Skeletal muscle satellite cell (primary cell): ENCODE measurements around the gene IGLON5.

ENCODE experiments used
- H3K27me3 ChIP-seq: 2 replicates; pipeline ENCODE4 v1.7.0; 2013; ENCODE audit warnings: low read length; ENCODE audit not compliant: control insufficient read depth, insufficient read depth
- H3K36me3 ChIP-seq: 2 replicates; pipeline ENCODE4 v1.7.0; 2013; ENCODE audit warnings: mild to moderate bottlenecking, control low read depth, low read length; ENCODE audit not compliant: insufficient read depth
- H3K4me1 ChIP-seq: 2 replicates; pipeline ENCODE4 v1.7.0; 2013; ENCODE audit warnings: low read length; ENCODE audit not compliant: control insufficient read depth, insufficient read depth
- H3K4me2 ChIP-seq: 2 replicates; pipeline ENCODE4 v1.7.0; 2013; ENCODE audit warnings: mild to moderate bottlenecking, low read length
- H3K4me3 ChIP-seq: 2 replicates; pipeline ENCODE4 v1.7.0; 2013; ENCODE audit warnings: low read length
- H3K9ac ChIP-seq: 2 replicates; pipeline ENCODE4 v1.7.0; 2013; ENCODE audit warnings: mild to moderate bottlenecking, low read depth, low read length, moderate library complexity
- H3K9me3 ChIP-seq: replicated peaks from 2 replicates; pipeline ENCODE4 v1.7.0; 2013; ENCODE audit warnings: mild to moderate bottlenecking, control low read depth, low read length

Gene IGLON5

GRCh38 chr19:51294211-51294976 lies 17.1 kb upstream of the IGLON5 start:
- Histone ChIP-seq H3K4me2 (no peak overlapping the region), H3K9ac (no peak overlapping the region), H3K4me1 (no peaks in the 10 kb centered on the region), H3K9me3 (peaks cover 3% of the 10 kb centered on the region), H3K27me3 (no peaks in the 10 kb centered on the region), H3K4me3 (no peak overlapping the region), H3K36me3 (no peaks in the 10 kb centered on the region)

GRCh38 chr19:51294977-51295375 lies 16.5 kb upstream of the IGLON5 start:
- peaks cover 3% of the 10 kb centered on the region for H3K9me3 ChIP-seq
- H3K4me2 ChIP-seq: no peak overlapping the region
- no peak overlapping the region for H3K9ac ChIP-seq
- no peaks in the 10 kb centered on the region for H3K4me1 ChIP-seq
- H3K27me3 ChIP-seq: no peaks in the 10 kb centered on the region
- H3K36me3 ChIP-seq: no peaks in the 10 kb centered on the region
- no peak overlapping the region for H3K4me3 ChIP-seq

DNA sequence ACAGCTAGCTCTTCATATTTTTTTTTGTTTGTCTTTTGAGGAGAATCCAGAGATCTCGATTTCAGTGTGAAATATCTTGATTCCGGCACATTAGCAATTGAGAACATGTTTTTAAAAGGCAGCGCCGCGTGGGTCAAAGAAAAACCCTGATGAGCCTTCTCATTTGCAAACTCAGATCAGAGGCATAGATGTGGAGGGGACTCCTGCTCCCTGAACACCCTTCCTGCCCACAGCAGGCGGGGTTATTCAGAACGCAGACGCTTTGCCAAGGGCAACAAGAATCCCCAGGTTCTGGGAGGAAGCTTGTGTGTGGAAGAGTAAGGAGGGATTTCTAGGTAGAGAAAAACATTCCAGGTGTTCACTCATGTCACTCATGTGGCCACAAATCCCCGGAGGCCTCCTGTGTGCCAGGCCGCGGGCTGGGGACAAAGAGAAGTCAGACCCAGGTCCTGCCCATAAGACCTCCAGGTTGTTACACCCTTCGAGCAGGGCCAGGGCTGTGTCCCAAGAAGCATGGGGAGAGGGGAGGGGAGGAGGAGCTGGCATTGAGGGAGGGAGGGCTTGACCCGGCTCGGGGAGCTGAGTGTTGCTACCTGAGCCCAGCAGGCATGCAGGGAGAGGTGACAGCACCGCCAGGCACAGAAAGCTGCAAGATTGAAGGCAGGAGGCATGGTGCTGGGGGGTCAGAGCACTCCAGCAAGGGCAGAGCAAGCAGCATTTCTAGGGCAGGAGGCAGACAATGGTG lies 15.9 kb upstream of the IGLON5 start:
- Histone ChIP-seq H3K36me3 (no peaks in the 10 kb centered on the region), H3K27me3 (no peaks in the 10 kb centered on the region), H3K4me3 (no peak overlapping the region), H3K4me1 (no peaks in the 10 kb centered on the region), H3K9me3 (peaks cover 3% of the 10 kb centered on the region), H3K9ac (no peak overlapping the region), H3K4me2 (no peak overlapping the region)

DNA sequence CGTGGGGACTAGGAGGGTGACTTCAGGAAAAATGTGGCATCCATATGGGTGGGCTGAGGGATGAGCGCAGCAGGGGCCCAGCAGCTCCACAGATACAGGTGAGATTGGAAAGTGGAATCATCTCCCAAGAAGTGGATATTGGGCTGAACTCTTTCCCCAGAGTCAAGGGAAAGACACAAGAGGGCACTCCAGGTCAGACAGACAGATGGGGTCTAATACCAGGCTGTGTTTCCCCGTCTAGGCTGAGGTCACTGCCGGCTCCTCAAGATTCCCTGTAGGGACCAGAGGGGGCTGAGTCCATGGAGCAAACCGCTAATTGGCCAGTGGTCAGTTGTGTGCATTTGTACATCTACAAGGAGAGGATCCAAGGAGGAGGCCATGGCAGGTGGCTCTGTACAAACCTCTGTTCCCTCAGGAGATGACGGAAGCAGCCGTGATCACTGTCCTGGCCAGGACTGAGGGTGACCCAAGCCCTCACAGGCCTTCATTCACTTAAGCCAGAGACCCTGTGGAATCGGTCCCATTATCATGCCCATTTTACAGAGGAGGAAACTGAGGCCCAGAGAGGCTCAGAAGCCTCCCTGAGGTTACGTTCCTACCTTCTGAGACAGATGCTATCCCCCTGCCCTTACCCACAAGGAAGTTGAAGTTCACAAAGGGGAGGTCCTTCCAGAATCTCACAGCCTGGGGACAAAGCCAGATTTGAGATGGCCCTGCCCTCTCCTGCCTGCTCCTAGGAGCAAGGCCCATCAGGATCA lies 14.9 kb upstream of the IGLON5 start:
- Histone ChIP-seq H3K4me2 (no peak overlapping the region), H3K9me3 (no peaks in the 10 kb centered on the region), H3K36me3 (no peaks in the 10 kb centered on the region), H3K4me1 (no peaks in the 10 kb centered on the region), H3K4me3 (no peak overlapping the region), H3K9ac (no peak overlapping the region), H3K27me3 (no peaks in the 10 kb centered on the region)

DNA sequence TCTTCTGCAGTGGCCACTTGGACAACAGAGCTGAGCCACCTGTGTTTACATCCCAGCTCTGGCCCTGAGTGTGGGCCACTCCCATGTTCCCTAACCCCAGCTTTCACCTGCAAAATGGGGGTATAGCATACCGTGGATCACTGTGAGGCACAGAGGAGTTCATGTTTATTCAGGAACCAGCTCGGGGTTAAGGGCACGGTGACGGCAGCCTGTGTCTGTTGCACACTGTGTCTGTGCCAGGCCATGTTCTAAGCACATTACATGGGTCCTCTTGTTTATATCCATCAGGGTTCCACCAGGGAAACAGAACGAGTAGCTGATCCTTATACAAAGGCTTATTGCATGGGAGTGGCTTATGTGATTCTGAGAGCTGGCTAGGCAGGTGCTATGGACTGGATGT lies 14.0 kb upstream of the IGLON5 start:
- no peak overlapping the region for H3K4me2 ChIP-seq
- H3K36me3 ChIP-seq: no peaks in the 10 kb centered on the region
- H3K4me1 ChIP-seq: no peaks in the 10 kb centered on the region
- no peaks in the 10 kb centered on the region for H3K27me3 ChIP-seq
- no peak overlapping the region for H3K9ac ChIP-seq
- no peak overlapping the region for H3K4me3 ChIP-seq
- no peaks in the 10 kb centered on the region for H3K9me3 ChIP-seq

DNA sequence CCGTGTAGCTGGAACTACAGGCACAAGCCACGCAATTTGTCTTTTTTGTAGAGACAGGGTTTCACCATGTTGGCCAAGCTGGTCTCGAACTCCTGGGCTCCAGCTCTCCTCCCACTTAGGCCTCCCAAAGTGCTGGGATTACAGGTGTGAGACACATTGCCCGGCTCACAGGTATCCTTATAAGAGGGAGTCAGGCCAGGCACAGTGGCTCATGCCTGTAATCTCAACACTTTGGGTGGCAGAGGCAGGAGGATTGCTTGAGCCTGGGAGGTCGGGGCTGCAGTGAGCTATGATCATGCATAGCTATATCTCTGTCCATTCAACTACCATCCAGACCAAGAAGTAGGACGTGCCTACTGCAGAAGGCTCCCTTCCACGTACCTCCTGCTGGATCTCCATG lies 10.2 kb upstream of the IGLON5 start:
- Histone ChIP-seq H3K9ac (no peak overlapping the region), H3K4me3 (no peak overlapping the region), H3K4me1 (no peaks in the 10 kb centered on the region), H3K4me2 (no peak overlapping the region), H3K36me3 (no peaks in the 10 kb centered on the region), H3K9me3 (peaks cover 2% of the 10 kb centered on the region), H3K27me3 (no peaks in the 10 kb centered on the region)

GRCh38 chr19:51305479-51305878 lies 6.0 kb upstream of the IGLON5 start:
- H3K9ac ChIP-seq: no peak overlapping the region
- H3K4me2 ChIP-seq: no peak overlapping the region
- H3K9me3 ChIP-seq: peaks cover 2% of the 10 kb centered on the region
- H3K36me3 ChIP-seq: no peaks in the 10 kb centered on the region
- no peak overlapping the region for H3K4me3 ChIP-seq
- no peaks in the 10 kb centered on the region for H3K27me3 ChIP-seq
- no peaks in the 10 kb centered on the region for H3K4me1 ChIP-seq

GRCh38 chr19:51316688-51317087 lies 5.2 kb downstream of the IGLON5 start:
- Histone ChIP-seq H3K9ac (no peak overlapping the region), H3K9me3 (no peaks in the 10 kb centered on the region), H3K27me3 (no peaks in the 10 kb centered on the region), H3K36me3 (no peaks in the 10 kb centered on the region), H3K4me1 (no peaks in the 10 kb centered on the region), H3K4me3 (no peak overlapping the region), H3K4me2 (no peak overlapping the region)

GRCh38 chr19:51317376-51317775 lies 5.9 kb downstream of the IGLON5 start:
- H3K27me3 ChIP-seq: no peaks in the 10 kb centered on the region
- no peaks in the 10 kb centered on the region for H3K9me3 ChIP-seq
- H3K4me3 ChIP-seq: no peak overlapping the region
- no peak overlapping the region for H3K9ac ChIP-seq
- H3K36me3 ChIP-seq: no peaks in the 10 kb centered on the region
- H3K4me1 ChIP-seq: no peaks in the 10 kb centered on the region
- H3K4me2 ChIP-seq: no peak overlapping the region

- no peak overlapping the region for H3K4me2 ChIP-seq
- H3K4me3 ChIP-seq: no peak overlapping the region
- H3K27me3 ChIP-seq: no peaks in the 10 kb centered on the region
- H3K9me3 ChIP-seq: no peaks in the 10 kb centered on the region
- no peaks in the 10 kb centered on the region for H3K36me3 ChIP-seq
- H3K4me1 ChIP-seq: no peaks in the 10 kb centered on the region
- no peak overlapping the region for H3K9ac ChIP-seq
Measured at GRCh38 chr19:51317968-51318367, 6.5 kb downstream of the IGLON5 start.

DNA sequence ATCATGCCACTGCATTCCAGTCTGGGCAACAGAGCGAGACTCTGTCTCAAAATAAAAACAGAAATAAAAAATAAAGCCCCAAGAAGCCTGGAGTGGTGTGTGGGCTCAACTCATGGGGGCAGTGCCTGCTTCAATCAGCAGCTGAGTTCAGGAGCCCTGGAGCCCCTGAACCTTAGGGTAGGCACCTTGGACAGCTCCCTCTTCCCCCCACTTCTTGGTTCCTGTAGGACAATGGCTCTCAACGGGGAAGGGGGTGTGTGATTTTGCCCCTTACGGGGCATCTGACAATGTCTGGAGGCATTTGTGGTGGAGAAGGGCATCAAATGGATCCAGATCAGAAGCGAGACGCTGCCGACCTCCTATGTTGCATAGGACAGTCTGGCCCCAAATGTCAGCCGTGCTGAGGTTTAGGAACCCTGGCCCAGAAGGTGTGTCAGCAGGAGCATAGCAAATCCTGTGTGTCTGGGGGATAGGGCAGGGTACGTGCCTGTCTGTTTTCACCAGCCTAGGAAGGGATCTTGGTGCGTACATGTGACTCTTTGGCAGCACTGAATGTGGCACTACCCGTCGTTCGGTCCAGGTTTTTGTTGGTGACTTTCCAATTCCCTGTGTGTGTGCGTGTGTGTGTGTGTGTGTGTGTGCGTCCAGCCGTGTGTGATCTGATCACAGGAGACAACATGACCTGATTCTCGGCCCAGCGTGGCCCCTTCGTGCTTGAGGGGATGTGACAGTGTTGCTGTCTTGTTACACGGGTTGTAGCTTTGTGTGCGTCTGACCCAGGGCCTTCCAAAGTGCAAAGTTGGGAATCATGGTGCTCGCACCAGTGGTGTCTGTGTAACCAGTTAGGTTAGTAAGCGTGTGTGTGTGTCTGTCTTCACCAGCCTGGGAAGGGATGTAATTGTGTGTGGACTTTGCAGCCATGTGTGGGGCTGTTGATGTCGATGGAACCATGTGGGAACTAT lies 7.5 kb downstream of the IGLON5 start:
- no peaks in the 10 kb centered on the region for H3K4me1 ChIP-seq
- no peak overlapping the region for H3K9ac ChIP-seq
- no peak overlapping the region for H3K4me2 ChIP-seq
- no peaks in the 10 kb centered on the region for H3K9me3 ChIP-seq
- no peaks in the 10 kb centered on the region for H3K27me3 ChIP-seq
- no peak overlapping the region for H3K4me3 ChIP-seq
- no peaks in the 10 kb centered on the region for H3K36me3 ChIP-seq
